HG03095 (cell line): ENCODE data around the gene OSGEPL1.
"Not testable (repeated sequence)": the region's sequence is repeated elsewhere in the genome, so short reads cannot be mapped to it uniquely, and the experiment has no call there.

Experiments used
- ATAC-seq: cut with Tn5 transposase; IDR thresholded peaks from one replicate; pipeline ENCODE4 v1.9.1; 2021; ENCODE audit warnings: moderate library complexity; ENCODE audit not compliant: unreplicated experiment

Gene OSGEPL1, protein sequence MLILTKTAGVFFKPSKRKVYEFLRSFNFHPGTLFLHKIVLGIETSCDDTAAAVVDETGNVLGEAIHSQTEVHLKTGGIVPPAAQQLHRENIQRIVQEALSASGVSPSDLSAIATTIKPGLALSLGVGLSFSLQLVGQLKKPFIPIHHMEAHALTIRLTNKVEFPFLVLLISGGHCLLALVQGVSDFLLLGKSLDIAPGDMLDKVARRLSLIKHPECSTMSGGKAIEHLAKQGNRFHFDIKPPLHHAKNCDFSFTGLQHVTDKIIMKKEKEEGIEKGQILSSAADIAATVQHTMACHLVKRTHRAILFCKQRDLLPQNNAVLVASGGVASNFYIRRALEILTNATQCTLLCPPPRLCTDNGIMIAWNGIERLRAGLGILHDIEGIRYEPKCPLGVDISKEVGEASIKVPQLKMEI

DNA sequence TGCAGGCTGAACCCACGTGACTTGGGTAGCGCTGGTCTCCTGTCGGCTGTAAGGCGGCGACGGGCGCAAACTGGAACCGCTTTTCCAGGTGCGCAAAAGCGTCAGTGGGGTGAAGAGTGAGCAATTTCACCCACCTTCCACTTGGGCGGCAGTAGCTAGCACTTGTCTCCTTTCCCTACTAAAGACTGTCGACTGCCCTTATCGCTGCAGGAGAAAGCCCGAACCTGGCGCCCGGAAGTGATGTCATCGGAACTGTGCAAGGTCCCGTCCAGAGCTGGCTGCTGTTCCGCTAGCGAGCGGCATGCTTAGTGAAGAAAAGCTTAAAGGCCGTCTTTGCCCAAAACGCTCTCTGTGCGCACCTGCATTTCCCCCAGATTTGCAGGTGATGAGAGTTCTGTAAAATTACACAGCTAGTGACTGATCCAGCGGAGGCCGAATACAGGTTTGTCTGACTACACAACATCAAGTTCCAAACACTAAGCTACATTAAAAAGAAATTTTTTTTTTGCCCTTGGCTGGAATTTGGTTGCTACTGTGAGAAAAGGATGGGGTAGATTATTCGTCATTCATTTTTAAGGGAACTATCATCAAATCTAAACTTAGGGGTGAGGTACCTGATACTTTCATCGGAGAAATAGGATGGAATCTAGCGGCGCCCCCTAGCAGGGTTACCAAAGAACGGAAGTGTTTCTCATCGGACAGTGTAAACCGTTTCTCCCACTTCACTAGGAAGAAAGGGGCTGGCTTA, at the start of gene OSGEPL1:
Gene OSGEPL1 (minus strand): TSS at position 242 of the 748 bp plus-strand sequence. CDS start 1,152 bp downstream, outside the sequence.
- ATAC-seq, result peak; percentile 96

DNA sequence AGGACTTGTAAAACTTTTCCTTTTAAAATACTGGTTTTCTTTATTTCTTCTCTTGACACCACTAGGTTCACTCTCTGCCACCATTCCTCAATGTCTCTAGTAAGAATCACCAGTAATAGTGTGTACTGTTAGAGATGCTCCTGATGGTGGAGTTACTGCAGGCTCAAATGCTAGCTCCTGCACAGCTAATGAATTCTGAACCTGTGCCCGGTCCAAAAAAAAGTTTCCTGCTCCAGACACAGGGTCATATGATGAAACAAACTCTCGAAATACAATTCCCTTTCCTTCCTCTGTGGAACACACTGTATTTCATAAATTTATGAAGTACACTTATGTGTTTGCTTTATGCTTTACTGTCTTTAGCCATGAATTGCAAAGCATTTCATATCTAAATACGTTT, 40.8 kb upstream of the OSGEPL1 start:
- ATAC-seq, result no peak

DNA sequence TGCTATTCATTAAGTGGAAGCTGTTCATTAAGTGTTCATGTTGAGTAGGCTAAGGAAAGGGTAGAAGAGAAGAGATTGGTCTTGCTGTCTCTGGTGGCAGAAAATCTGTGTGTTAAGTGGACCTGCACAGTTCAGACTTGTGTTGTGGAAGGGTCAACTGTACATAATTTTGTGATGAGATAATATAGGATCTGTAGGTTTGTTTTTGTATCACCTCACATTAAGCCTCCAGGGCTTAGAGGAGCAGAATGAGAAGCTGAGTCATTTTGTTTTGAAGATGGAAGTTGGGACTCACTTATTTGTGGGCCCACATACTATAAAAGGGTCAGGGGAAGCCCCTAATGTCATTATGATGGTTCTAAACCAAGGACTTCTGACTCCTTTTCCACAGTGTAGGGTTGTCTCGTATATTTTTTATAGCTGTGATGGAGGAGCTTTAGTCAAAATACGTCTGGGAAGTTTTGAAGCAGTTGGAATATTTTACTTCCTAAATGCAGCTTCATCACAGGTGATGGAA, 39.9 kb upstream of the OSGEPL1 start:
- no peak for ATAC-seq

DNA sequence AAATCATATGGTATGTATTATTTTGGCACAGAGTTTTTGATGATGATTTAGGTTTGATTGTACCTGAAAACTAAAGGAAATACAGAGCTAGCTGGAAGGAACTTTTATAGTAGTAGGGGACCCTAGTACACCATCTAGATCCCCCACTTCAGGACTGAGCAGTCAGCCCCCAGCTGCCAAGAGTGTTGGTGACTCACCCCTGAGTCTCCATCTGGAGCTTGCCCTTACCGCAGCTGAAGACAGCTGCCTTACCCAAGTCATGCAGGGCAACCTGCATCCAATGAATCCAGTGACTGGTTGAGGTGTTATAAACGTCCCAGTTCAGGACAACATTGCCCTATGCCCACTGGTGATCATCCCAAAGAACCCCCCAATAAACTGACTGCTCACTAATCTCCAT, 36.9 kb upstream of the OSGEPL1 start:
- ATAC-seq, result no peak

DNA sequence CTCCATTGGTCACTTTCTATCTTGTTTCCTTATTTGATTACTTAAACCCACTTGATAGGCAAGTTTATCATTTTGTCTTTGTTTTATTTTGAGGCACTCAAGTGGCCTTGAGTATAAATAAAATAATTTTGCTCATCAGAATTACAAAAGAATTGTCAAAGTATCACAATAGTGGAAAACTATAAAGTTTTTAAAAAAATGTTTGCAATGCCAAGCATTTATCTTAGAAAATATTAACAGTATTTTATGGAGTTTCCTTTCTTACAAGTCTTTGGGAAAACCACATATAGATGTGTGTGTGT, 36.4 kb upstream of the OSGEPL1 start:
- no peak for ATAC-seq

DNA sequence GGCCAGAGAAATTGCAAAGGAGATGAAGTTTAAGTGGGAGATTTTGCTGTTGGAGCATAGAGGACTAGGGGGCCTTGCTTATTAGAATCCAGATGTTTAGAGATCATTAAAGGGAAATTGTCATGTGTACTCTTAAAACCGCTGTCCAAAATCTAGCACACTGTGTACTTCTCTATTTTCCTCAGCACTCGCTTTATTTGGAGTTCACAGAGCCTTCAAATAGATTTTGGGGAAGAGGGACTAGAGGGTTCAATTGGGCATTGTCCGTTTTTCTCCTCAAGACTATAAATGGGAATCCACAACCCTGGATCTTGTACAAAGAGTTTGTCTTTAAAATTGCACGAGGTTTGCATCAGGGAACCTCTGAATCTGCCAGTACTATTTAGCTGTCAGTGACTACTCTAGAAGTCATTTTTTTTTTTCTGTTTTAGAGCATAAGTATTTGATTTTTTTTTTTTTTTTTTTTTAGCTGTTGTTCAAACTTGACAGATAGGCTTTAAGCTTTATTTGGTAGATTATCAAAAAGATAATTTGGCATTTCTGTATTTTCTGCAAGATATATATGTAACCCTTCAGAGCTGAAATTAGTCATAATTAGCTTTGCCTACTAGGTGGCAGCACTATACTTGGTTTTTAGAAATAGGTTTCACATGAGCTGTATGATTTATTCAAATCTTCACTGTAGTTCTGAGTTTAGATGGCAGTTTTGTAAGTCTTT, 35.9 kb upstream of the OSGEPL1 start:
- ATAC-seq, result peak; percentile 71

DNA sequence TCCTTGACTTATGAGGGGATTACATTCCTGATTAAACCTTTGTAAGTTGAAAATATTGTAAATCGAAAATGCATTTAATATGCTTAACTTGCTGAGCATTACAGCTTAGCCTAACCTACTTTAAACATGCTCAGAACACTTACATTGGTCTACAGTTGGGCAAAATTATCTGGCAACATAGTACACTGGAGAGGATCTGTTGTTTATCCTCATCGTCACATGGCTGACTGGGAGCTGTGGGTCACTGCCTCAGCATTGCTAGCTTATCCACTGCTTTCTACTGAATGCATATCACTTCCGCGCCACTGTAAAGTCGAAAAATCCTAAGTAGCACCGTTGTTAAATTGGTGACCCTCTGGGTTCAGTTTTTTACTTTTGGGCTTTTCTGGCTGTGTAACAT, 35.3 kb upstream of the OSGEPL1 start:
- ATAC-seq, result no peak

DNA sequence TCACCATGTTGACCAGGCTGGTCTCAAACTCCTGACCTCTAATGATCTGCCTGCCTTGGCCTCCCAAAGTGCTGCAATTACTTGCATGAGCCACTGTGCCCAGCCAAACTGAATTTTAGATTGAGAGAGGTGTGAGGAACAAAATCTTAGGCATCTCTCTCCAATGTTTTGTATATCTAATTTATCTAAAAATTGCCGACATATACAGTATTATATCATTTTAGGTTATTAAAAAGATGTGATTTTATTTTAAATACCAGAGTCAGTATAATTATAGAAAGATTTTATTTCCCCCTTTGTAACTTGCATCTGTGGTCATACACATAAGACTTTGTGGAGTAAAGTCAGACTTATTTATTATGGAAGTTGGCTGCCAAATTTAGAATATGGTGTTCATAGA, 31.7 kb upstream of the OSGEPL1 start:
- no peak for ATAC-seq

DNA sequence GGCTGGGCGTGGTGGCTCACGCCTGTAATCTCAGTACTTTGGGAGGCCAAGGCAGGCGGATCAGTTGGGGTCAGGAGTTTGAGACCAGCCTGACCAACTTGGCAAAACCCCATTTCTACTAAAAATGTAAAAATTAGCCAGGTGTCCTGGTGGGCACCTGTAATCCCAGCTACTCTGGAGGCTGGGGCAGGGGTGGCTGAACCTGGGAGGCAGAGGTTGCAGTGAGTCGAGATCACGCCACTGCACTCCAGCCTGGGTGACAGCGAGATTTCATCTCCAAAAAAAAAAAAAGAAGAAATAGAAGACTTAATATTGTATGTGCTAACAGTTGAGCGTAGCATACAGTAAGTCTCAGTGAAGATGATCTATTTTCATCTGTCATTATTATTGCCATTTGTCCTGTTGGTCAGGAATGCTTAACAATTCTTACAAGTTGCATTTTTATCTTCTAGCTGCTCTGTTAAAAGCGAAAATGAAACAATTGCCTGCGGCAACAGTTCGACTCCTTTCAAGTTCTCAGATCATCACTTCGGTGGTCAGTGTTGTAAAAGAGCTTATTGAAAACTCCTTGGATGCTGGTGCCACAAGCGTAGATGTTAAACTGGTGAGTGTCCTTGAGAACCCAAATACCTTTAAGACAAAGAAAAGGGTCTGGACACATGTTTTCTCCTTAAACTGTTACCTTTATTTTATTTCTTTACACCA, 28.9 kb upstream of the OSGEPL1 start:
- no peak for ATAC-seq

DNA sequence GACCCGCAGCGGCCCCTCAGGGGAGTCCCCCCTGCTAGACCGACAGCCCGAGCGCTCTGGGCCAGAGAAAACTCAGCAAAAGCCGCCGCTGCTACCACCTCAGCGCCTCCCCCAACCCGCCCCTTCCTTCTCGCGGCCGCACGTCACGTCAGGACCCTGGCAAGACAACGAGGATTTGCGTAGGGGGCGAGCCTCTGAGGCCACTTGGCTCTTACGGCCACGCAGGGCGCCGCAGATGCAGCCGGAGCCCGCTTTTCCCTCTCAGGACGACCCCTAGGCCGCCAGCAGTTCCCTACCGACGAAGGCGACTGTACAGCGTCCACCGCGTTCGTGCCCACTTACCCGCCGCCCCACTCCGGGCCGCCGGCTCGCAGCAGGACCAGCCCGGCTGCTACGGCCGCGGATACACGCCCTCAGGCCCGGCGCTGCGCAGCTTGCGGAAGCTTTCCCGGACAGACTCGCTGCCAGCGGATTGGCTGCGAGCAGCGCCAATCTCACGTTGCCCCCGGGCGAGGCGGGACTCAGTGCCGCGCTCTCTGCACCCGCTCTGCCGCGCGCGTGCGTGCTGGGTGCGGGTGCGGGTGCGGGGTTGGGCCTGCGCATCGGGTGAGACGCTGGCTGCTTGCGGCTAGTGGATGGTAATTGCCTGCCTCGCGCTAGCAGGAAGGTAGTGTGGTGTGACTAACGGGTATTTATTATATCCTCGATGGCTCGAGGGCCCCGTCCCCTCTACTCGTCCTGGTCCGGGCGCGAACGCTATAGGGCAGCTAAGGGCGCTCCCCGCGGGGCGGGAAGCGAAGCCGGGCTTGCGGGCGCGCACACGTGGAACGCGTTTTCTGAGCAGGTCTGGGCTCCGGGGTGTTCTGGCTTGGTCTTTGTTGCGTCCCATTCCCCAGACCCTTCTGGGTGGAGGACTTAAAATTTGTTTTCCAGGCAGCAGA, 21.6 kb upstream of the OSGEPL1 start, which contains the start of the genes ORMDL1 and PMS1:
Gene ORMDL1 (minus strand): TSS at position 413 of the 941 bp plus-strand sequence. CDS start 1,744 bp downstream, outside the sequence.
Gene PMS1 (plus strand): TSS at position 524 of the 941 bp plus-strand sequence. CDS start 7,360 bp downstream, outside the sequence.
- peak; percentile 90 for ATAC-seq

DNA sequence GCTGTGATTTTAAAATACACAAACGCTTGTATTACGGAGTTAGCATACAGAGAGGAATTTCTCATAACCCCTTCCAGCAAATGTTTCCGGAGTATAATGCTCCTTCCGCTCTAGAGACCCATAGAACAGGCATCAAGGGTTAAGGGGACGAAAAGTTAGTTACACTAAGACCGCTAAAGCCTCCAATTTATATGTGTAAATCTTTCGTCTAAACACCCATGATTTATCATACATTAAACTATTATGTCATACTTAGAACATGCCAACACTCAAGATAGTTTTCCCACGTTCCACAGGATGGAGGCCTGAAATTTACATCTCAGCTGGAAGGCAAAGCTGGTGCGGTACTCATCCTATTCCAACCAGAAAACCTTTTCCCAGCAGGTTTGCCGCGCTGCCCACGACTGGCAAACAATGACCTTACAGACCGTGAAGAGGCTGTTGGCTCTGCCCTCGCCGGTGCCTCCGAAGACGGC, 20.9 kb upstream of the OSGEPL1 start:
- ATAC-seq, result peak; percentile 19

DNA sequence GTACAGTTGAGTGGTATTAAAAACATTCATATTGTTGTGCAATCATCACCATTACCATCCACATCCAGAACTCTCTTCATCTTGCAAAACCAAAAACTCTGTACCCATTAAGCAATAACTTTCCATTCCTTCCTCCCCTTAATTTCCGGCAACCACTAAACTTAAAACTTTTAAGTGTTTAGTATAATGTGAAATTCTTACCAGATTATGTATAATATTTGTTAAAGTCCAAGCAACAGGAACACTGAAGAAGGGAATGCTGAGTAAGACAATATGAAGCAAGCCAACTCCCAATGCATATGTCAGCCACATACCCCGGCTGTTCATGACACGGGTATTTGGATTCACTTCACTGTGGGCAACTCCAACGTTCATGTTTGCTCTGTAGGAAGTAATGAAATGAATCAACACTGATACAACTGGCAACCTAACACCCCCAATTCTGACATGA, 19.7 kb upstream of the OSGEPL1 start:
- ATAC-seq, result no peak

DNA sequence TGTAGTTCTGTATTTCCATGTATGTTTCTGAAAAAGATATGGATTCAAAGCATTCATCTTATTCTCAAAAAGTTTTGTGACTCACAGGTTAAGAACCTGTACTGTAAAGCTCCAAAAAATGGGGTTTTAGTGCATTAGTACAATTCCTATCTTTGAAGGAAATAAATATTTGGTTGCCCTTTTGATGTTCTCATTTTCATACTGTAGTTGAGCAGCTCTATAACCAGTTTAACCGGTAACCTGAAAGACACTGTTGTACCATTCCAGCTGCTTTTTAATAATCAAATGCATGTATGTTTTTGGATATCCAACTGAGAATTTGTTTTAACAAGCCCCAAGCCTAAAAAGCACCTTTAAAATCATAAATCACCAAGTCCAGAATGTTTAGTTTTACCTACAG, 9.6 kb upstream of the OSGEPL1 start:
- ATAC-seq, result no peak

DNA sequence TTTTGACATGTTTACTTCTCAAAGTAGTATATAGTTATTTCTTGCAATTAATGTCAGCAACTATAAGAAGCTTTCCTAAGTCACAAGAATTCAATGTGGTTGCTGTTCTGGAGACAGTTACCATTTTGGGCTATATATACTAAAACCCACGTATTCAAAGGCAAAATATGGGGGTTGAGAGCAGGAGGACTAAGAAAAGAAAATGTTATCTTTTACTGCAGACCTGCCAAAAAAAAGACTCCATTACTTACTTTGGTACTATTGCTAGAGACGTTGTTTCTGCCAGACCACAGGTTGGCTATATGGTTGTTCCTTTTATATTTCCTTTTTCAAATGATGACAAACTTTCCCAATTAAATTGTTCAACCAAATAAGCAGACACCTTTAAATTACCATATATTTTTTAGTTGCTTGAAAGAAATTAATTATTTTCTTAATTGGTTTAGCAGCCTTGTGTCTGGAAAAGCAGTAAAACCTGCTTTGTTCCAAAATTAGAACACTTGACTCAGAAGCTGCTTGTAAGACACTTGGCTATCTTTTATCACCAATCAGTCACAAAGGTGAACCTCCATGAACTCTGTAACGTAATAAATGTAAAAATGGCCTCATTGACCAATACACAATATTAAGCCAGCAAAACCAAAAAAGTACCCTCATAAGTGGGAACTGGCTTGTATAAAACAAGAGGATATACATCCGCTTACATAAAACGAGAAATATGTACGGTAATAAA, 8.2 kb upstream of the OSGEPL1 start:
- ATAC-seq, result no peak

DNA sequence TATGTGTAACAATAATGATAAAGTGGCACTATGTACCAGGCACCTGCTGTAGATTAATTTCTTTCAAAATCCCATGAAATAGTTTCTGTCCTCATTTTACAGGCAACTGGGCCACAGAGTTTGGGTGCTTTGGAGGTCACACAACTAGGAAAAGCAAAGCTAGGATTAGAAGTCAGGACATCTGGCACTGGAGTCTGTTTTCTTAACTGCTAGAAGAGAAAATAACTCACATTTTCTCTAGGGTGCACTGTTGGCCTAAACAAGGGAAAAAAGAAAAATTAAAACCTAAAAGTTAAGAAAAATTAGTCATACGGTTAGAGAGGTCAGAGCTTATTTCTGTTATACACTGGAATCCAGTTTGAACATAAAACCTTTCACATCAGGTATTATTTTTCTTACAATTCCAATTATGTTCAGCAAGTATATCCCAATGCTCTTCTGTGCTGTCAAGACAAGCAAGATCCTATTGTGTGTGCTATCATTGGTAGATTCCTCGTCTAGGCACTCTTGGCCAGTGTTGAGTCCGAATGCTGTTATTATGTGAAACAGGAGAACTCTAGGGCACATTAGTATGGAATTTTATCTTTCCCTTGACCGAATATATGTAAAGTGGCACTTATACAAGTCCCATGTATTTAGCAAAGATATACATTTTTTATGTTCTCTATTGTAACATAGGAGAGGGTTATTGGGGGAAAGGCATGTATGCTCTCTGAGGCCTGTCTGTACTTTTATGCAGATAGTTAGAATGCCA, 1.5 kb upstream of the OSGEPL1 start:
- ATAC-seq, result no peak

DNA sequence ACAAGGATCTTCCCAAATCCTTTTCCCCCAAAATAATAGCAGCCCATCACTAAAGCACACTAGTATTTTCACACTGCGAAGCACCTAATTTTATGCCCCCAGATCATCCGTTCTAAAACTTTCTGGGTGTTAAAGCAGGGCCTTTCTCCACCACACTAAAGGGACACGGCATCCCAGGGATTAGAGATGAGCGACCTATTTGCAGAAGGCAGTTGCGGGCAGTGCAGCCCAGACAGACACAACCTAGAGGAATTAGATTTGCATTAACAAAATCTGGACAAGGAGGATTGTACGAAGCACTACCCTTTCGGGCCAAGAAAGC, 402 bp downstream of the OSGEPL1 start:
- ATAC-seq, result no peak

DNA sequence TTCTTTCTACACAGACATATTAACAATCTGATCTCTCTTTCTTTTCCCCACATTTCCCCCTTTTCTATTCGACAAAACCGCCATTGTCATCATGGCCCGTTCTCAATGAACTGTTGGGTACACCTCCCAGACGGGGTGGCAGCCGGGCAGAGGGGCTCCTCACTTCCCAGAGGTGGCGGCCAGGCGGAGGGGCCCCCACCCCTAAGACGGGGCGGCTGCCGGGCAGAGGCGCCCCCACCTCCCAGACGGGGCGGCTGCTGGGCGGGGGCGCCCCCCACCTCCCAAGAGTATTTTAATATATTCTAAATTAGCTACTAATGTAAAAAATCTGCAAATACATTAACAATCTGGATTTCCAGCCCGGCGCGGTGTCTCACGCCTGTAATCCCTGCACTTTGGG, 2.4 kb downstream of the OSGEPL1 start:
- ATAC-seq, result not testable (repeated sequence)

DNA sequence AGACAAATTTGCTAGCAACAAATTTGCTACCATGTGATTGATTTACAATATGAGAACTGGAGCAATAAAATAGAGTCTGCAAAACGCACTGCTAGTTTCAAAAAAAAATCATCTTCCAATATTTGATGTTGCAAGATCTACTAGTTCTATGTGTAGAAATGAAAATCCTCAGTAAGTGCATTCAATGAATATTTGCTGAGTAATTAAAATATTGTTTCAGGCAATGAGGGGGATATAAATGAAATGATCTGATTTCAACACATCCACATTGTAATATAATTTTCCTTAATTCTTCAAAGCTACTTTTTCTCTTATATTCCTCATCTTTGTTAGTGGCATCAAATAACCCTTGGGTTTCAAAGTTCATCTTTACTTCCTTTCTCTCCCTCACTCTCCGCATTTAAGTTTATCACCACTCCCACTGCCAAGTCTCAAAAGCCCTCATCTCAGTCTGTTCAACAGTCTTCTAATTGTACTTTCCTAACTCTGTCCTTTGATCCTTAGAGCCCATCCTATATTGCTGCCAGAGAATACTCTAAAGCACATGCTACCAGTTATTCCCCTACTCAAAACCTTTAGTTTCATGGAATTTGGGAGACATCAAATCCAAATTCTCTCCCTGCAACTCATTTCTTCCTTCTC, 6.2 kb downstream of the OSGEPL1 start:
- no peak for ATAC-seq
